Neural cell (in vitro differentiated cells): ENCODE measurements around the gene GTF2IRD1. TPM values are rescaled to one million over a fixed set of nuclear protein-coding genes. Genes with fewer than 3 reads are reported as not detected.
A peak's percentile ranks its signal among the peaks of the same experiment; 100 is the strongest.

Experiments used
- H2AFZ ChIP-seq: fragments of 200-600, 300-800 bp; sonication (generic), shearing (Covaris generic); 2 replicates; pipeline ENCODE4 v1.6.0; 2014; ENCODE audit warnings: low read depth, mild to moderate bottlenecking, antibody characterized with exemption, low read length, moderate library complexity
- H3F3A ChIP-seq: fragments of 200-600 bp; shearing (Covaris generic); 2 replicates; pipeline ENCODE4 v1.6.1; 2016; ENCODE audit warnings: mild to moderate bottlenecking, moderate library complexity, mixed read lengths, antibody characterized with exemption, low read length; ENCODE audit not compliant: insufficient read depth, poor library complexity, severe bottlenecking
- H3K27ac ChIP-seq: fragments of 200-600, 300-800 bp; sonication (generic), shearing (Covaris generic); 2 replicates; pipeline ENCODE4 v1.5.1; 2014; ENCODE audit warnings: mild to moderate bottlenecking, low read length, moderate library complexity
- H3K27me3 ChIP-seq: fragments of 300-800, 200-600 bp; sonication (generic), shearing (Covaris generic); 2 replicates; pipeline ENCODE4 v1.6.0; 2014; ENCODE audit warnings: mild to moderate bottlenecking, low read depth, low read length, moderate library complexity; ENCODE audit not compliant: insufficient read depth
- H3K36me3 ChIP-seq: fragments of 300-800, 200-600 bp; sonication (generic), shearing (Covaris generic); 2 replicates; pipeline ENCODE4 v1.5.1; 2014; ENCODE audit warnings: mild to moderate bottlenecking, antibody characterized with exemption, low read length, moderate library complexity; ENCODE audit not compliant: insufficient read depth
- H3K4me2 ChIP-seq: fragments of 300-800, 200-600 bp; sonication (generic), shearing (Covaris generic); 2 replicates; pipeline ENCODE4 v1.6.0; 2014; ENCODE audit warnings: mild to moderate bottlenecking, low read length
- H3K4me3 ChIP-seq: fragments of 300-800, 200-600 bp; sonication (generic), shearing (Covaris generic); 2 replicates; pipeline ENCODE4 v1.5.1; 2014; ENCODE audit warnings: mild to moderate bottlenecking, low read length, moderate library complexity
- H3K79me2 ChIP-seq: fragments of 200-600 bp; shearing (Covaris generic); replicated peaks from 2 replicates; pipeline ENCODE4 v1.6.0; 2014; ENCODE audit warnings: mild to moderate bottlenecking, low read length, moderate library complexity; ENCODE audit not compliant: insufficient read depth
- H3K9ac ChIP-seq: fragments of 300-800, 200-600 bp; sonication (generic), shearing (Covaris generic); 2 replicates; pipeline ENCODE4 v1.6.1; 2016; ENCODE audit warnings: mild to moderate bottlenecking, low read length, mixed read lengths
- H3K9me2 ChIP-seq: fragments of 200-600 bp; shearing (Covaris generic); 2 replicates; pipeline ENCODE4 v1.6.1; 2016; ENCODE audit warnings: mild to moderate bottlenecking, low read length, mixed read lengths; ENCODE audit not compliant: insufficient read depth
- H3K9me3 ChIP-seq: fragments of 200-600, 300-800 bp; sonication (generic), shearing (Covaris generic); 2 replicates; pipeline ENCODE4 v1.6.1; 2016; ENCODE audit warnings: mild to moderate bottlenecking, mixed run types, low read length, moderate library complexity, mixed read lengths
- H4K20me1 ChIP-seq: fragments of 200-600 bp; shearing (Covaris generic); 2 replicates; pipeline ENCODE4 v1.6.1; 2016; ENCODE audit warnings: mild to moderate bottlenecking, mixed run types; ENCODE audit not compliant: insufficient read depth
- EP300 ChIP-seq: fragments of 450-650 bp; conservative IDR thresholded peaks from 2 replicates; pipeline ENCODE4 v1.6.1; 2014; ENCODE audit warnings: antibody characterized with exemption, mild to moderate bottlenecking, moderate library complexity; ENCODE audit not compliant: poor library complexity, severe bottlenecking
- MXI1 ChIP-seq: fragments of 450-650 bp; conservative IDR thresholded peaks from 2 replicates; pipeline ENCODE4 v1.6.1; 2014; ENCODE audit warnings: antibody characterized with exemption, mild to moderate bottlenecking; ENCODE audit not compliant: poor library complexity, severe bottlenecking
- POLR2AphosphoS5 ChIP-seq: IDR thresholded peaks from 2 replicates; pipeline ENCODE4 v1.6.1; 2012
- RAD21 ChIP-seq: fragments of 450-650 bp; conservative IDR thresholded peaks from 2 replicates; pipeline ENCODE4 v1.6.1; 2014; ENCODE audit warnings: antibody characterized with exemption, mild to moderate bottlenecking, moderate library complexity
- SMC3 ChIP-seq: fragments of 450-650 bp; conservative IDR thresholded peaks from 2 replicates; pipeline ENCODE4 v1.6.1; 2014; ENCODE audit warnings: antibody characterized with exemption, mild to moderate bottlenecking, moderate library complexity; ENCODE audit not compliant: poor library complexity
- TAF1 ChIP-seq: IDR thresholded peaks from 2 replicates; pipeline ENCODE4 v1.6.1; 2012; ENCODE audit warnings: low read depth
- polyA plus RNA-seq: library from polyadenylated mRNA; depleted of rRNA; stranded (reverse); fragments of >200 nt; gene quantifications from 2 replicates; pipeline ENCODE4 v1.2.3, GENCODE V29; 2014
- TF ChIP-seq, protein P1 (sequence below): IDR thresholded peaks from 2 replicates; pipeline ENCODE4 v1.6.1; 2012; ENCODE audit warnings: borderline replicate concordance
- TF ChIP-seq, protein P2 (sequence below): fragments of 450-650 bp; IDR thresholded peaks from 2 replicates; pipeline ENCODE4 v1.5.1; 2014; ENCODE audit warnings: antibody characterized with exemption, mild to moderate bottlenecking, moderate library complexity; ENCODE audit not compliant: poor library complexity, severe bottlenecking

Gene GTF2IRD1
- polyA plus RNA-seq, 1 donor from 2014 or later: 31.9 TPM

DNA sequence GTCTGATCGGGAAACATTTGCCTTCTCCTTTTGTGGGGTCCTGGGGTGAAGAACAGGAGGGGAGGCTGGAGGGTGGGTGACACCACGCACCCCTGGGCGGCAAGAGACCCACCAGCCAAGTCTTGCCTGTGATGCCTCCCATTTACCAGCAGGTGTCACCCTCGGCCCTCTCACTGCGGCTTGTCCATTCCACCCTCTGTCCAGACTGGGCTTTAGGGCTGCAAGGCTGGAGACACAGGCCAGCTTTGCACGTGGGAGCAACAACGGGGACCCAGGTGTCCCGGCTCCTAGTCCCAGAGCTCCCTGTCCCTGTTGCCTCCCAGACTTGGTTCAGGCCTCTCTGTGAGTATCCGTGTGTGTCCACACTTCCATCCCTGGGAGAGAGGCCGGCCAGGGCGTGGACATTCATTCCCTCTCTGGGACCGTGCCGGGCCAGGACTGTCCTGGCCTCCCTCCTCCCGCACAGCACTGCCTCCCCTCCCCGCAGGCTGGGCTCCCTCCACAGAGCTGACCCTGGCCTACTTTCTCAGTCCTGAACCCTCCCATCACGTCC, 36.2 kb upstream of the GTF2IRD1 start:
- no peak overlapping the region for H3K4me3 ChIP-seq
- TF ChIP-seq POLR2AphosphoS5 (peak; percentile 38), RAD21 (peak; percentile 99), SMC3 (peak; percentile 97)
- TF ChIP-seq, protein P1, sequence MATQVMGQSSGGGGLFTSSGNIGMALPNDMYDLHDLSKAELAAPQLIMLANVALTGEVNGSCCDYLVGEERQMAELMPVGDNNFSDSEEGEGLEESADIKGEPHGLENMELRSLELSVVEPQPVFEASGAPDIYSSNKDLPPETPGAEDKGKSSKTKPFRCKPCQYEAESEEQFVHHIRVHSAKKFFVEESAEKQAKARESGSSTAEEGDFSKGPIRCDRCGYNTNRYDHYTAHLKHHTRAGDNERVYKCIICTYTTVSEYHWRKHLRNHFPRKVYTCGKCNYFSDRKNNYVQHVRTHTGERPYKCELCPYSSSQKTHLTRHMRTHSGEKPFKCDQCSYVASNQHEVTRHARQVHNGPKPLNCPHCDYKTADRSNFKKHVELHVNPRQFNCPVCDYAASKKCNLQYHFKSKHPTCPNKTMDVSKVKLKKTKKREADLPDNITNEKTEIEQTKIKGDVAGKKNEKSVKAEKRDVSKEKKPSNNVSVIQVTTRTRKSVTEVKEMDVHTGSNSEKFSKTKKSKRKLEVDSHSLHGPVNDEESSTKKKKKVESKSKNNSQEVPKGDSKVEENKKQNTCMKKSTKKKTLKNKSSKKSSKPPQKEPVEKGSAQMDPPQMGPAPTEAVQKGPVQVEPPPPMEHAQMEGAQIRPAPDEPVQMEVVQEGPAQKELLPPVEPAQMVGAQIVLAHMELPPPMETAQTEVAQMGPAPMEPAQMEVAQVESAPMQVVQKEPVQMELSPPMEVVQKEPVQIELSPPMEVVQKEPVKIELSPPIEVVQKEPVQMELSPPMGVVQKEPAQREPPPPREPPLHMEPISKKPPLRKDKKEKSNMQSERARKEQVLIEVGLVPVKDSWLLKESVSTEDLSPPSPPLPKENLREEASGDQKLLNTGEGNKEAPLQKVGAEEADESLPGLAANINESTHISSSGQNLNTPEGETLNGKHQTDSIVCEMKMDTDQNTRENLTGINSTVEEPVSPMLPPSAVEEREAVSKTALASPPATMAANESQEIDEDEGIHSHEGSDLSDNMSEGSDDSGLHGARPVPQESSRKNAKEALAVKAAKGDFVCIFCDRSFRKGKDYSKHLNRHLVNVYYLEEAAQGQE: no peak
- TF ChIP-seq, protein P2, sequence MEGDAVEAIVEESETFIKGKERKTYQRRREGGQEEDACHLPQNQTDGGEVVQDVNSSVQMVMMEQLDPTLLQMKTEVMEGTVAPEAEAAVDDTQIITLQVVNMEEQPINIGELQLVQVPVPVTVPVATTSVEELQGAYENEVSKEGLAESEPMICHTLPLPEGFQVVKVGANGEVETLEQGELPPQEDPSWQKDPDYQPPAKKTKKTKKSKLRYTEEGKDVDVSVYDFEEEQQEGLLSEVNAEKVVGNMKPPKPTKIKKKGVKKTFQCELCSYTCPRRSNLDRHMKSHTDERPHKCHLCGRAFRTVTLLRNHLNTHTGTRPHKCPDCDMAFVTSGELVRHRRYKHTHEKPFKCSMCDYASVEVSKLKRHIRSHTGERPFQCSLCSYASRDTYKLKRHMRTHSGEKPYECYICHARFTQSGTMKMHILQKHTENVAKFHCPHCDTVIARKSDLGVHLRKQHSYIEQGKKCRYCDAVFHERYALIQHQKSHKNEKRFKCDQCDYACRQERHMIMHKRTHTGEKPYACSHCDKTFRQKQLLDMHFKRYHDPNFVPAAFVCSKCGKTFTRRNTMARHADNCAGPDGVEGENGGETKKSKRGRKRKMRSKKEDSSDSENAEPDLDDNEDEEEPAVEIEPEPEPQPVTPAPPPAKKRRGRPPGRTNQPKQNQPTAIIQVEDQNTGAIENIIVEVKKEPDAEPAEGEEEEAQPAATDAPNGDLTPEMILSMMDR: peak; percentile 97
- no peak overlapping the region for H3K27ac ChIP-seq
- no peaks in the 10 kb centered on the region for H3K36me3 ChIP-seq
- H3K9me2 ChIP-seq: no peaks in the 10 kb centered on the region
- H3K79me2 ChIP-seq: no peaks in the 10 kb centered on the region
- no peak overlapping the region for H3K9ac ChIP-seq
- H2AFZ ChIP-seq: no peak overlapping the region
- H3K4me2 ChIP-seq: no peak overlapping the region
- H3K27me3 ChIP-seq: no peaks in the 10 kb centered on the region
- H4K20me1 ChIP-seq: no peaks in the 10 kb centered on the region
- H3K9me3 ChIP-seq: no peaks in the 10 kb centered on the region
- no peaks in the 10 kb centered on the region for H3F3A ChIP-seq

DNA sequence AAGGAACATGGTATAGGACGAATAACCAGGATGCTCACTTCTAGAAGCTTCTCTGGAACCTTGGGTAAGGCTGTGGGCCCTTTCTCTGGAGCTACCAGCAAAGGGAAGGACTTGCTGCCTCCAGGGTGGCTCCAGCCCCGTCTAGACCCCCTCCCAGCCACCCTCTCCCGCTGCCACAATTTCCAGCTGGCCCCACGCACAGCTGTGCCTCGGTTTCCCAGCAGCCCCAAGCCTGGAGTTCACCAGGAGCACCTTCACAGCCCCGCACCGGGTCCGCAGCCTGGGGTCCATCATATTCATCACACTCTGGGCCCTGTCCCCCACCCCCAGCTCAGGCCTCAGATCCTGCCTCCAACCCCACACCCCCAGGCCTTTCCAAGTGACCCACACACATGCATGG, 35.6 kb upstream of the GTF2IRD1 start:
- H3K9me2 ChIP-seq: no peaks in the 10 kb centered on the region
- no peaks in the 10 kb centered on the region for H3K36me3 ChIP-seq
- TF ChIP-seq EP300 (no peak), SMC3 (no peak), MXI1 (no peak), TAF1 (no peak), POLR2AphosphoS5 (no peak)
- TF ChIP-seq, protein P2: no peak
- no peak overlapping the region for H3K27ac ChIP-seq
- no peak overlapping the region for H3K9ac ChIP-seq
- H4K20me1 ChIP-seq: no peaks in the 10 kb centered on the region
- no peak overlapping the region for H2AFZ ChIP-seq
- no peaks in the 10 kb centered on the region for H3K9me3 ChIP-seq
- no peaks in the 10 kb centered on the region for H3K79me2 ChIP-seq
- no peak overlapping the region for H3K4me3 ChIP-seq
- H3F3A ChIP-seq: no peaks in the 10 kb centered on the region
- H3K27me3 ChIP-seq: no peaks in the 10 kb centered on the region
- H3K4me2 ChIP-seq: no peak overlapping the region
